Neural progenitor cell (in vitro differentiated cells): ENCODE results near the gene TMBIM1. TPM values are rescaled to one million over a fixed set of nuclear protein-coding genes. Genes with fewer than 3 reads are reported as not detected.

Experiments used
- DNase-seq: peaks from one replicate; pipeline ENCODE4 v3.0.0-alpha.2; 2016; ENCODE audit warnings: low spot score
- H2AFZ ChIP-seq: fragments of 200-600 bp; sonication (generic); replicated peaks from 2 replicates; pipeline ENCODE4 v1.6.1; 2016; ENCODE audit warnings: antibody characterized with exemption
- H3F3A ChIP-seq: fragments of 200-600 bp; sonication (generic); 2 replicates; pipeline ENCODE4 v1.6.1; 2016; ENCODE audit warnings: antibody characterized with exemption, low read depth
- H3K27ac ChIP-seq: fragments of 200-600 bp; sonication (generic); 2 replicates; pipeline ENCODE4 v1.5.1; 2016; ENCODE audit warnings: mild to moderate bottlenecking
- H3K27me3 ChIP-seq: fragments of 200-600 bp; sonication (generic); 2 replicates; pipeline ENCODE4 v1.6.1; 2016; ENCODE audit warnings: mild to moderate bottlenecking, moderate library complexity
- H3K36me3 ChIP-seq: fragments of 200-600 bp; sonication (generic); 2 replicates; pipeline ENCODE4 v1.5.1; 2016
- H3K4me1 ChIP-seq: fragments of 200-600 bp; sonication (generic); 2 replicates; pipeline ENCODE4 v1.6.1; 2016; ENCODE audit warnings: mixed run types
- H3K4me2 ChIP-seq: fragments of 200-600 bp; sonication (generic); 2 replicates; pipeline ENCODE4 v1.6.1; 2016
- H3K4me3 ChIP-seq: fragments of 200-600 bp; sonication (generic); 2 replicates; pipeline ENCODE4 v1.5.1; 2016
- H3K79me2 ChIP-seq: fragments of 200-600 bp; sonication (generic); 2 replicates; pipeline ENCODE4 v1.6.1; 2016; ENCODE audit warnings: low read depth
- H3K9ac ChIP-seq: fragments of 200-600 bp; sonication (generic); 2 replicates; pipeline ENCODE4 v1.6.1; 2016
- H3K9me3 ChIP-seq: fragments of 200-600 bp; sonication (generic); 2 replicates; pipeline ENCODE4 v1.5.1; 2016; ENCODE audit warnings: low read depth
- H4K20me1 ChIP-seq: fragments of 200-600 bp; sonication (generic); 2 replicates; pipeline ENCODE4 v1.6.1; 2016; ENCODE audit warnings: low read depth
- H3K27ac Mint-ChIP-seq: 3 replicates; pipeline ENCODE4 v1.8.0; 2021; ENCODE audit warnings: mixed read lengths
- H3K27me3 Mint-ChIP-seq: 2 replicates; pipeline ENCODE4 v1.8.0; 2022; ENCODE audit warnings: low read depth, mild to moderate bottlenecking, inconsistent platforms, moderate library complexity, mixed read lengths; ENCODE audit not compliant: insufficient read depth
- H3K36me3 Mint-ChIP-seq: 3 replicates; pipeline ENCODE4 v1.8.0; 2021; ENCODE audit warnings: mixed read lengths
- H3K4me1 Mint-ChIP-seq: 3 replicates; pipeline ENCODE4 v1.8.0; 2021; ENCODE audit warnings: mixed read lengths
- H3K4me3 Mint-ChIP-seq: 3 replicates; pipeline ENCODE4 v1.8.0; 2021; ENCODE audit warnings: mild to moderate bottlenecking, moderate library complexity, mixed read lengths
- H3K9me3 Mint-ChIP-seq: 3 replicates; pipeline ENCODE4 v1.8.0; 2020; ENCODE audit warnings: mixed read lengths
- EZH2 ChIP-seq: fragments of 200-600 bp; sonication (generic); IDR thresholded peaks from 2 replicates; pipeline ENCODE4 v1.6.1; 2017; ENCODE audit warnings: antibody characterized with exemption, mild to moderate bottlenecking, moderate library complexity
- EZH2phosphoT487 ChIP-seq: fragments of 200-600 bp; sonication (generic); IDR thresholded peaks from 2 replicates; pipeline ENCODE4 v1.6.1; 2017; ENCODE audit warnings: antibody characterized with exemption
- total RNA-seq: library from RNA; depleted of rRNA; stranded (reverse); fragments of >200 nt; gene quantifications from 2 replicates; pipeline ENCODE4 v1.2.3, GENCODE V29; 2015; ENCODE audit warnings: low replicate concordance
- TF ChIP-seq, protein P1 (sequence below): fragments of 200-600 bp; sonication (generic); IDR thresholded peaks from 2 replicates; pipeline ENCODE4 v1.5.1; 2017; ENCODE audit warnings: antibody characterized with exemption, mild to moderate bottlenecking

TMBIM1 gene
- total RNA-seq, 1 donor from 2014 or later, result 11.1 TPM

- peaks cover 12% of the 10 kb centered on the region for H3K36me3 Mint-ChIP-seq
- H3F3A ChIP-seq, result peaks cover 20% of the 10 kb centered on the region
- H3K9me3 Mint-ChIP-seq, result no peaks in the 10 kb centered on the region
- no peak overlapping the region for H3K9ac ChIP-seq
- no peak overlapping the region for H3K4me2 ChIP-seq
- peaks cover 28% of the 10 kb centered on the region for H3K4me1 Mint-ChIP-seq
- DNase-seq, result no peak
- H3K79me2 ChIP-seq, result peaks cover 18% of the 10 kb centered on the region
- H3K4me3 ChIP-seq, result no peak overlapping the region
- H3K27me3 ChIP-seq, result no peaks in the 10 kb centered on the region
- H3K36me3 ChIP-seq, result no peaks in the 10 kb centered on the region
- no peaks in the 10 kb centered on the region for H3K9me3 ChIP-seq
- H2AFZ ChIP-seq, result no peak overlapping the region
- peaks cover 20% of the 10 kb centered on the region for H3K4me1 ChIP-seq
- H3K27ac Mint-ChIP-seq, result no peak overlapping the region
- peaks cover 13% of the 10 kb centered on the region for H4K20me1 ChIP-seq
- H3K27me3 Mint-ChIP-seq, result peaks cover 6% of the 10 kb centered on the region
- TF ChIP-seq, protein P1, sequence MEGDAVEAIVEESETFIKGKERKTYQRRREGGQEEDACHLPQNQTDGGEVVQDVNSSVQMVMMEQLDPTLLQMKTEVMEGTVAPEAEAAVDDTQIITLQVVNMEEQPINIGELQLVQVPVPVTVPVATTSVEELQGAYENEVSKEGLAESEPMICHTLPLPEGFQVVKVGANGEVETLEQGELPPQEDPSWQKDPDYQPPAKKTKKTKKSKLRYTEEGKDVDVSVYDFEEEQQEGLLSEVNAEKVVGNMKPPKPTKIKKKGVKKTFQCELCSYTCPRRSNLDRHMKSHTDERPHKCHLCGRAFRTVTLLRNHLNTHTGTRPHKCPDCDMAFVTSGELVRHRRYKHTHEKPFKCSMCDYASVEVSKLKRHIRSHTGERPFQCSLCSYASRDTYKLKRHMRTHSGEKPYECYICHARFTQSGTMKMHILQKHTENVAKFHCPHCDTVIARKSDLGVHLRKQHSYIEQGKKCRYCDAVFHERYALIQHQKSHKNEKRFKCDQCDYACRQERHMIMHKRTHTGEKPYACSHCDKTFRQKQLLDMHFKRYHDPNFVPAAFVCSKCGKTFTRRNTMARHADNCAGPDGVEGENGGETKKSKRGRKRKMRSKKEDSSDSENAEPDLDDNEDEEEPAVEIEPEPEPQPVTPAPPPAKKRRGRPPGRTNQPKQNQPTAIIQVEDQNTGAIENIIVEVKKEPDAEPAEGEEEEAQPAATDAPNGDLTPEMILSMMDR, result no peak
- no peak for TF ChIP-seq EZH2phosphoT487
- no peak for TF ChIP-seq EZH2
- H3K27ac ChIP-seq, result no peak overlapping the region
- no peak overlapping the region for H3K4me3 Mint-ChIP-seq
Observed at GRCh38 chr2:218264773-218265561, 27.3 kb downstream of the TMBIM1 start.

DNA sequence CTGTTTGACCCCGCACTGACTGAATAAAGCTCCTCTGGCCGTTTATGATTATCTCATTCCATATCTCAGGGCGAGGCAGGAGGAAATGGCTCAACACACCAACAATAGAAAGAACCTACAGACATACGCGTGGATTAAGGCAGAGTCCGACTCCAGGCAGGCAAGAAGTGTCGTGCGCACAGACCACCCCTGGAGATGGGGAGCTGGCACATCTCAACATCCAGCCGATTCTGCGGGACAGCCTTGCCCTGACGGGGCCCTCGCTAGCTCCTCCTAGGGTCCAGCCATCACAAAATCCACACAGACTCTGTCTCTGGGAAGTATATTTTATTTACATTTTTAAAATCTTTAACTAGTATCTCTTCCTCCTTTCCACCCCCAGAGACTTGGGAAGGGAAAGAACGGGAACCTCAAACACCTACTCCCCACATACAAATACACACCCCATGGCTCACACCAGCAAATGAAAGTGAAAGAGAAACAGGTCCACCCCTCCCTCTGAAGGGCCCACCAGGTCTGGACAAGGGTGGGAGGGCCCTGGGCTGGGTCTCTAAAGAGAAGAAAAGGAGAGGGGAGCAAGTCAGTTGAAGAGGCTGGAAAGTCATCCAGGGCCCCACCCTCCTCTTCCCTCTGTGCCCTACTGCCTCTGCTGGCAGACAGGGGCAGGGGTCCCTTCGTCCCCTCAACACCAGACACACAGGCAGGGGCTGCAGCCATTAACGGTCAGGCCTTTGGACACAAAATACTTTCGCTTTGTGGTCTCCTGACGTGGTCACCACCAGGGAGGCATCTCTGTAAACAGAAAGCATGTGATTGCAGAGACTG is 28.3 kb downstream of the TMBIM1 start:
- Histone ChIP-seq H3K79me2 (peaks cover 11% of the 10 kb centered on the region), H3K9ac (no peak overlapping the region), H3K27me3 (no peaks in the 10 kb centered on the region), H3K4me3 (no peak overlapping the region), H3K4me1 (peaks cover 17% of the 10 kb centered on the region), H2AFZ (no peak overlapping the region), H3K36me3 (no peaks in the 10 kb centered on the region), H4K20me1 (peaks cover 8% of the 10 kb centered on the region), H3F3A (peaks cover 14% of the 10 kb centered on the region), H3K4me2 (no peak overlapping the region), H3K27ac (no peak overlapping the region), H3K9me3 (no peaks in the 10 kb centered on the region)
- H3K27ac Mint-ChIP-seq, result peak overlapping the region; percentile 35
- peaks cover 6% of the 10 kb centered on the region for H3K27me3 Mint-ChIP-seq
- H3K9me3 Mint-ChIP-seq, result no peaks in the 10 kb centered on the region
- peak overlapping the region; percentile 9 for H3K4me3 Mint-ChIP-seq
- DNase-seq, result no peak
- peaks cover 8% of the 10 kb centered on the region for H3K36me3 Mint-ChIP-seq
- TF ChIP-seq EZH2, result no peak
- no peak for TF ChIP-seq EZH2phosphoT487
- TF ChIP-seq, protein P1, result no peak
- peaks cover 31% of the 10 kb centered on the region for H3K4me1 Mint-ChIP-seq

GRCh38 chr2:218262631-218263586 is 29.4 kb downstream of the TMBIM1 start:
- Mint-ChIP-seq H3K4me1 (peaks cover 34% of the 10 kb centered on the region), H3K36me3 (peaks cover 8% of the 10 kb centered on the region), H3K4me3 (no peak overlapping the region), H3K9me3 (no peaks in the 10 kb centered on the region), H3K27me3 (peaks cover 3% of the 10 kb centered on the region), H3K27ac (peak overlapping the region; percentile 29)
- H3F3A ChIP-seq, result peaks cover 14% of the 10 kb centered on the region
- H3K36me3 ChIP-seq, result no peaks in the 10 kb centered on the region
- H2AFZ ChIP-seq, result no peak overlapping the region
- TF ChIP-seq, protein P1, result no peak
- TF ChIP-seq EZH2 (no peak), EZH2phosphoT487 (no peak)
- H3K4me3 ChIP-seq, result no peak overlapping the region
- no peak for DNase-seq
- H3K4me1 ChIP-seq, result peaks cover 14% of the 10 kb centered on the region
- H3K9me3 ChIP-seq, result no peaks in the 10 kb centered on the region
- no peaks in the 10 kb centered on the region for H3K27me3 ChIP-seq
- peaks cover under 1% of the 10 kb centered on the region for H3K79me2 ChIP-seq
- peaks cover 4% of the 10 kb centered on the region for H4K20me1 ChIP-seq
- no peak overlapping the region for H3K9ac ChIP-seq
- H3K4me2 ChIP-seq, result no peak overlapping the region
- peak overlapping the region; percentile 29 for H3K27ac ChIP-seq
